GM23338 (cell line): ENCODE results near the gene EFHC2. TPM values are rescaled to one million over a fixed set of nuclear protein-coding genes. Genes with fewer than 3 reads are reported as not detected.

Experiments used
- ATAC-seq: fragments of 200-7000 bp; cut with Tn5 transposase; 3 replicates; pipeline ENCODE4 v1.9.1; 2020
- DNase-seq: peaks from one replicate; pipeline ENCODE4 v3.0.0-alpha.2; 2015; ENCODE audit warnings: low spot score
- H2AFZ ChIP-seq: fragments of 200-600 bp; sonication (generic); 2 replicates; pipeline ENCODE4 v1.8.0; 2016; ENCODE audit warnings: antibody characterized with exemption, mild to moderate bottlenecking, moderate library complexity
- H3F3A ChIP-seq: fragments of 200-600 bp; sonication (generic); replicated peaks from 2 replicates; pipeline ENCODE4 v1.8.0; 2017; ENCODE audit warnings: antibody characterized with exemption, mixed run types, low read depth
- H3K27ac ChIP-seq: fragments of 200-600 bp; sonication (generic); 2 replicates; pipeline ENCODE4 v1.6.1; 2016; ENCODE audit warnings: low read depth
- H3K27me3 ChIP-seq: fragments of 200-600 bp; sonication (generic); 2 replicates; pipeline ENCODE4 v1.8.0; 2016; ENCODE audit warnings: mild to moderate bottlenecking, mixed run types, moderate library complexity; ENCODE audit not compliant: insufficient read depth
- H3K36me3 ChIP-seq: fragments of 200-600 bp; sonication (generic); 2 replicates; pipeline ENCODE4 v1.8.0; 2016; ENCODE audit warnings: mild to moderate bottlenecking; ENCODE audit not compliant: insufficient read depth
- H3K4me1 ChIP-seq: fragments of 200-600 bp; sonication (generic); 2 replicates; pipeline ENCODE4 v1.8.0; 2016; ENCODE audit warnings: mild to moderate bottlenecking, moderate library complexity; ENCODE audit not compliant: insufficient read depth
- H3K4me2 ChIP-seq: fragments of 200-600 bp; sonication (generic); 2 replicates; pipeline ENCODE4 v1.7.1; 2017; ENCODE audit warnings: mixed run types
- H3K4me3 ChIP-seq: fragments of 200-600 bp; sonication (generic); 2 replicates; pipeline ENCODE4 v1.6.1; 2016; ENCODE audit warnings: mixed run types
- H3K79me2 ChIP-seq: fragments of 200-600 bp; sonication (generic); replicated peaks from 2 replicates; pipeline ENCODE4 v1.8.0; 2017; ENCODE audit warnings: mild to moderate bottlenecking; ENCODE audit not compliant: insufficient read depth
- H3K9me2 ChIP-seq: fragments of 200-600 bp; sonication (generic); 2 replicates; pipeline ENCODE4 v1.8.0; 2017; ENCODE audit not compliant: insufficient read depth
- H4K20me1 ChIP-seq: fragments of 200-600 bp; sonication (generic); replicated peaks from 2 replicates; pipeline ENCODE4 v1.8.0; 2017; ENCODE audit warnings: mild to moderate bottlenecking; ENCODE audit not compliant: insufficient read depth
- H3K27ac Mint-ChIP-seq: 2 replicates; pipeline ENCODE4 v1.8.0; 2020; ENCODE audit warnings: inconsistent platforms, mild to moderate bottlenecking, moderate library complexity, mixed read lengths
- H3K27me3 Mint-ChIP-seq: 3 replicates; pipeline ENCODE4 v1.8.0; 2022; ENCODE audit warnings: low read depth, mild to moderate bottlenecking, moderate library complexity, mixed read lengths, inconsistent platforms; ENCODE audit not compliant: insufficient read depth, poor library complexity
- H3K36me3 Mint-ChIP-seq: 3 replicates; pipeline ENCODE4 v1.8.0; 2021; ENCODE audit warnings: low read depth, mild to moderate bottlenecking, inconsistent platforms, moderate library complexity, mixed read lengths
- H3K4me1 Mint-ChIP-seq: 3 replicates; pipeline ENCODE4 v1.8.0; 2020; ENCODE audit warnings: mild to moderate bottlenecking, inconsistent platforms, mixed read lengths
- H3K4me3 Mint-ChIP-seq: 3 replicates; pipeline ENCODE4 v1.8.0; 2021; ENCODE audit warnings: moderate library complexity, mild to moderate bottlenecking, inconsistent platforms, mixed read lengths
- H3K9me3 Mint-ChIP-seq: 3 replicates; pipeline ENCODE4 v1.8.0; 2020; ENCODE audit warnings: moderate library complexity, mild to moderate bottlenecking, inconsistent platforms, mixed read lengths
- ETS1 ChIP-seq: IDR thresholded peaks from 2 replicates; pipeline ENCODE4 v1.6.1; 2016; ENCODE audit warnings: antibody characterized with exemption
- EZH2 ChIP-seq: fragments of 200-600 bp; sonication (generic); IDR thresholded peaks from one replicate; pipeline ENCODE4 v1.8.0; 2017; ENCODE audit warnings: antibody characterized with exemption, mild to moderate bottlenecking, low read depth; ENCODE audit not compliant: unreplicated experiment
- EZH2phosphoT487 ChIP-seq: fragments of 200-600 bp; sonication (generic); IDR thresholded peaks from one replicate; pipeline ENCODE4 v1.8.1; 2018; ENCODE audit warnings: antibody characterized with exemption; ENCODE audit not compliant: unreplicated experiment
- JUNB ChIP-seq: IDR thresholded peaks from one replicate; pipeline ENCODE4 v1.6.1; 2016; ENCODE audit warnings: antibody characterized with exemption; ENCODE audit not compliant: unreplicated experiment
- NANOG ChIP-seq: IDR thresholded peaks from 2 replicates; pipeline ENCODE4 v1.6.1; 2016; ENCODE audit warnings: antibody characterized with exemption, borderline replicate concordance
- POLR2AphosphoS5 ChIP-seq: IDR thresholded peaks from 2 replicates; pipeline ENCODE4 v1.6.1; 2016; ENCODE audit warnings: antibody characterized with exemption, low read depth
- REST ChIP-seq: IDR thresholded peaks from one replicate; pipeline ENCODE4 v1.6.1; 2018; ENCODE audit warnings: antibody characterized with exemption; ENCODE audit not compliant: unreplicated experiment
- STAT1 ChIP-seq: IDR thresholded peaks from one replicate; pipeline ENCODE4 v1.6.1; 2016; ENCODE audit warnings: antibody characterized with exemption; ENCODE audit not compliant: unreplicated experiment
- ZNF114 ChIP-seq: fragments of 250-450 bp; sonication (Bioruptor Pico); IDR thresholded peaks from 2 replicates; pipeline ENCODE4 v1.5.0; 2020; ENCODE audit warnings: mild to moderate bottlenecking, moderate library complexity
- ZNF331 ChIP-seq: fragments of 250-450 bp; sonication (Bioruptor Pico); IDR thresholded peaks from 2 replicates; pipeline ENCODE4 v1.5.0; 2020; ENCODE audit warnings: low read depth, mild to moderate bottlenecking, moderate library complexity
- ZNF462 ChIP-seq: fragments of 250-450 bp; sonication (Bioruptor Pico); IDR thresholded peaks from 2 replicates; pipeline ENCODE4 v1.5.0; 2020; ENCODE audit warnings: mild to moderate bottlenecking, moderate library complexity
- polyA plus RNA-seq: library from polyadenylated mRNA; unstranded; fragments of >200 nt; fragmentation: Nextera tagmentation; extraction: Ambion mirVana; gene quantifications from 2 replicates; pipeline ENCODE4 v1.2.1, GENCODE V29; 2016
- total RNA-seq: library from RNA; depleted of rRNA; stranded (reverse); fragments of >200 nt; shearing (Covaris generic); gene quantifications from 2 replicates; pipeline ENCODE4 v1.2.3, GENCODE V29; 2014

EFHC2 gene
- total and polyA plus RNA-seq, 2 experiments from 2014 or later, result 3.1 to 3.2 TPM

GRCh38 chrX:44305921-44306320, 37.6 kb downstream of the EFHC2 start:
- Mint-ChIP-seq H3K36me3 (no peaks in the 10 kb centered on the region), H3K27ac (no peak overlapping the region), H3K27me3 (no peaks in the 10 kb centered on the region), H3K4me3 (no peak overlapping the region), H3K4me1 (peaks cover 4% of the 10 kb centered on the region; the same call in 1 of the 3 replicates), H3K9me3 (no peaks in the 10 kb centered on the region)
- Histone ChIP-seq H3F3A (no peaks in the 10 kb centered on the region), H2AFZ (no peak overlapping the region), H3K4me1 (no peaks in the 10 kb centered on the region; the same call in 1 of the 2 replicates), H3K9me2 (no peaks in the 10 kb centered on the region), H3K27me3 (no peaks in the 10 kb centered on the region), H4K20me1 (no peaks in the 10 kb centered on the region), H3K79me2 (no peaks in the 10 kb centered on the region), H3K27ac (no peak overlapping the region), H3K36me3 (no peaks in the 10 kb centered on the region), H3K4me2 (no peak overlapping the region), H3K4me3 (no peak overlapping the region)
- TF ChIP-seq ETS1, result no peak
- TF ChIP-seq POLR2AphosphoS5, result no peak
- TF ChIP-seq EZH2phosphoT487, result no peak
- TF ChIP-seq STAT1, result no peak
- TF ChIP-seq ZNF462 (CRISPR knock-in tag), result no peak
- no peak for TF ChIP-seq NANOG
- TF ChIP-seq ZNF331 (CRISPR knock-in tag), result no peak
- TF ChIP-seq JUNB, result no peak
- TF ChIP-seq EZH2, result no peak
- no peak for TF ChIP-seq ZNF114
- no peak for TF ChIP-seq REST
- ATAC-seq (no peak), DNase-seq (no peak)
